HG03066 (cell line): ENCODE measurements around the gene N4BP3.

Source experiments
- ATAC-seq: cut with Tn5 transposase; IDR thresholded peaks from one replicate; pipeline ENCODE4 v1.9.1; 2021; ENCODE audit warnings: low read depth; ENCODE audit not compliant: unreplicated experiment

Gene N4BP3

DNA sequence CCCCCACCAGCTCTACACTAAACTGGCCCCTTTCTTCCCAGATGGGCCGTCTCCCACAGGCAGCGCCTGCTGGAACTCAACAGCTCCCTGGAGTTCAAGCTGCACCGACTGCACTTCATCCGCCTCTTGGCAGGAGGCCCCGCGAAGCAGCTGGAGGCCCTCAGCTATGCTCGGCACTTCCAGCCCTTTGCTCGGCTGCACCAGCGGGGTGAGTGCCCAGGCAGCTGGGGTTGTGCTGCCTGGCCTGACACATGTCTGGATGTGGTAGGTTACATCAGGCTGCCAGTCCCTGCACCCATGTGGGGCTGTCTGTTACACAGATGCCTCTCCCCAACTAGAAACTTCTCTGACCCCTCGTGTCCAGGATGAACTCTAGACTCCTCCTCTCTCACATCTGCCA is 30.6 kb downstream of the N4BP3 start:
- no peak for ATAC-seq

DNA sequence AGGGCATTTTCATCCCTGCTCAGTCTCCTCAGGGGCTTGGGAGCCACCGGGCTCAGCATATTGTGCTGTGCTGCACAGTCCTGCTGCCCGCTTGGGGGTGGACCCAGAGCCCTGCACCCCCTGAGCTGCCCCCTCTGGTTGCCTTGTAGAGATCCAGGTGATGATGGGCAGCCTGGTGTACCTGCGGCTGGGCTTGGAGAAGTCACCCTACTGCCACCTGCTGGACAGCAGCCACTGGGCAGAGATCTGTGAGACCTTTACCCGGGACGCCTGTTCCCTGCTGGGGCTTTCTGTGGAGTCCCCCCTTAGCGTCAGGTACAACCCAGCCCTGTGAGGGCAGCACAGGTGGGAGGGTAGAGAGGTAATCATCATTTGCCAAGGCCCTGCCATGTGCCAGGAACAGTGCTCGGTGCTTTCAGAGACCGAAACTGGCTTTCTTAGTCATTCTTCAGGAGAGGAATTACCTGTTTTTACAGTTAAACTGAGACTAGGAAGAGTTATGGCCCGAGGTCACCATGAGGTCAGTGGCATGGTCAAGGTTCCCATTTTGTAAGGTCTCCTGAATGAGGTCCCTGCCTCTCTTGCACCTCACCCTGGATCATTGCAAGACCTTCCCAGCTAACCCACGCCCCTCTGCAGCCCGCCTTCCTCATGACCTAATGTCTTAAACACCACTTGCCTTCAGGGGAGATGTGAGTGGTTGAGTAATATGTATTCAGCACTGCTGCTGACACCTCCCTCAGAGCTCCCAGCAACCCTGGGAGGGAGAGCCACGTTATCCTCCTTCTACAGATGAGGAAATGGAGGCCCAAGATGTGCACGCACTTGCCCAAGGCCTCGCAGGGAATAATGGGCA is 32.9 kb downstream of the N4BP3 start:
- no peak for ATAC-seq

DNA sequence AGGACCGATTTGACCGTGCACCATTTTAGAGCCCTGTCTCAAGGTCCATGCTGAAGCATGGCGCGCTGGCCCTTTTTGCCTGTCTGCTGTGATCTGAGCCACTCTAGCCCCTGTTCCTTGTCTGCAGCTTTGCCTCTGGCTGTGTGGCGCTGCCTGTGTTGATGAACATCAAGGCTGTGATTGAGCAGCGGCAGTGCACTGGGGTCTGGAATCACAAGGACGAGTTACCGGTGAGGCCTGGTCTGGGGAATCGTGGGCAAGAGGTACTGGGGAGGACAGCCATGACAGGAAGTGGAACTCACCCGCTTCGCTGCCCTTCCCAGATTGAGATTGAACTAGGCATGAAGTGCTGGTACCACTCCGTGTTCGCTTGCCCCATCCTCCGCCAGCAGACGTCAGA is 34.1 kb downstream of the N4BP3 start:
- no peak for ATAC-seq

DNA sequence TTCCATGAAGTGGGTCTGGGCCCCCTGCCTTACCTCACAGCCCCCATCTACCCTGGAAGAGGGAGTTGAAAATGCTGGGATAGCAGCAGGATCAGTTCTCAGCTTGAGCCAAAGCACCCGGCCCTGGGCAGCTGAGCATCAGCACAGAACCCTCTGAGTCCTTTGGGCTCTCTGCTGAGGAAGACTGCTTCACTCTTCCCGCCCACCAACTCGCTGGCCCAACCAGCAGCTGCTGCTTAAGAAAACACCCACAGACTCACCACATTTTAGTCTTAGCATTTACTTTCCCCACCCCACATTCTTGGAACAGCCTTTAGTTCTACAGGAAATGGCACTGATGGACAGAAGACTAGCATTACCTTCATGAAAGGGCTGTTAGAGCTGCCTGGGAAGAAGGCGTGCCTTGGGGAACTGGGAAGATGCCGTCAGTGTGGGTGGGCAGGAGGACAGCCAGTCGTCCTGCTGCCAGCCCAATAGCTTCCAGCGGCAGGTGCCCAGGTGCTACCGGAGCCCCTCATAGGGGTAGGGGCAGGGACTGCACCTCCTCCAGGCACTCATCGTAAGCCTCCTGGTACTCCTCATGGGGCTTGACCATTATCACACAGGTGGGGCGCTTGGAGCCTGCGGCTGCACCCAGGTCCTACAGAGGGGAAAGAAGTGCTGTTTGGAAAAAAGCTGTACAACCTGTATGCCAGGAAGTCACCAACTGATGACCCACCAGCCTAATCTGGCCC is 36.0 kb downstream of the N4BP3 start:
- ATAC-seq = no peak

DNA sequence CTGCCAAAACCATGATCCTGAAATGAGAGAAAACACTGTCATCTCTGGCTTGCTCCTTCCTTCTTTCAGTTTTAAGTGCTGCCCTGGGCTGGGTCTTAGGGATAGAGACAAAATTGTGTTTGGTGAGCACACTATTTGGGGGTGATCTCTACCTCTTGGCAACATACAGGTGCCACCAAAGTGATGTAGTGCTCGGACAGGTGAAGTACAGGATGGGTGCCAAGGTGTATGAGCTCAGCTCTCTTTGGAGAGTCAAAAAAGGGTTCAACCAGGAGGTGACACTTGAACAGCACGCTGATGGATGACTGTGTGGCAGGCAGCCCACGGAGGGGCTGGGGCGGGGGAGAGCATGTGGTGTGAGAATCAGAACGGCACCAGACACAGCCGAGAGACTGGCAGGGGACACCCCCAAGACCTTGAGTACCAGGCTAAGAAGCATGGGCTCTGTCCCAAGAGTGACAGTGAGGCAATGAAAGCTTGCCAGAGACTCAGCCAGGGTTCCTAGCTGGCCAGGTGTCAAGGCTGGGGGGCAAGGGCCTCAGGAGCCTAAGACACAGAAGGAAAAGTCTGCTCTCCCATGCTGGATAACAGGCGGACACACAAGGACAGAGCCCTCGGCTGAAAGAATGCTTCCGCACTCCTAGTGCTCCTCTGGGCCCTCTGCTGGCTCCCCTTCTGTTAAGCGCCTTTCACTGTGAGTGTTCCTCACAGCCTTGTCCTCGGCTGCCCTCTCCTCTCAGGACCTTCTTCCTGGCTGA is 37.8 kb downstream of the N4BP3 start:
- no peak for ATAC-seq

DNA sequence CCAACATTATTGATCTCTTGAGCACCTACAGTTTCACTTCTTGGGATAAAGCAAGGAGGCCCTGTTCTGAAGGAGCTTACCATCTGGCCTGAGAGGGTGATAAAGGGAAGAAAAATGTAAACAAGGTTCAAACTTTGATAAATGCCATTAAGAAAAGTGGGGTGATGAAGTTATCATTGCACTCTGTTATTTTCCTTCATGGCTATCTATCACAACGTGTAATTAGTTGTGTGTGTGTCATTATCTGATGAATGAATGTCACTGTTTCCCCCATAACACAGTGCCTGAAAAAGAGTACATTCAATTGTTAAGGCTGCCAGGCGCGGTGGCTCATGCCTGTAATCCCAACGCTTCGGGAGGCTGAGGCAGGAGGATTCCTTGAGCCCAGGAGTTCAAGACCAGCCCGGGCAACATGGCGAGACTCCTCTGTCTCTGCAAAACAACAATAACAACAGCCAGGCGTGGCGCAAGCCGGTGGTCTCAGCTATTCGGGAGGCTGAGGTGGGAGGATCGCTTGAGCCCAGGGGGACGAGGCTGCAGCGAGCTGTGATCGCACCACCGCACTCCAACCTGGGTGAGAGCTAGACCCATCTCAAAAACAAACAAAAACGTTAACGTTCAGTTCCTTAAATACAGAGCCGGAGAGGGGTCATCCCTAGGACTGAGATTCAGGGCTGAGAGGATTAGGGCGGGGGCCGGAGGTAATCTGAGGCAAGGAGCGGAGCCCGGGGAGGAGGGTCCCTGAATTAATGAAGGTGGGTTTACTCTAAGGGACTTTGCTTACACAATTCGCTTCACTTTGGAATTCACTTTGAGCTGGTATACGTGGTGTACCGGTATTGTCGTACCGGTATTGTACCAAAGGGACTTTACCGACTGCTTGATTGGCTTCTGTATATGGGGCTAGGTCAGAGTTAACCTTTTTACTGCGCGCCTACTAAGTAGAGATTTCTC is 39.4 kb downstream of the N4BP3 start:
- no peak for ATAC-seq

DNA sequence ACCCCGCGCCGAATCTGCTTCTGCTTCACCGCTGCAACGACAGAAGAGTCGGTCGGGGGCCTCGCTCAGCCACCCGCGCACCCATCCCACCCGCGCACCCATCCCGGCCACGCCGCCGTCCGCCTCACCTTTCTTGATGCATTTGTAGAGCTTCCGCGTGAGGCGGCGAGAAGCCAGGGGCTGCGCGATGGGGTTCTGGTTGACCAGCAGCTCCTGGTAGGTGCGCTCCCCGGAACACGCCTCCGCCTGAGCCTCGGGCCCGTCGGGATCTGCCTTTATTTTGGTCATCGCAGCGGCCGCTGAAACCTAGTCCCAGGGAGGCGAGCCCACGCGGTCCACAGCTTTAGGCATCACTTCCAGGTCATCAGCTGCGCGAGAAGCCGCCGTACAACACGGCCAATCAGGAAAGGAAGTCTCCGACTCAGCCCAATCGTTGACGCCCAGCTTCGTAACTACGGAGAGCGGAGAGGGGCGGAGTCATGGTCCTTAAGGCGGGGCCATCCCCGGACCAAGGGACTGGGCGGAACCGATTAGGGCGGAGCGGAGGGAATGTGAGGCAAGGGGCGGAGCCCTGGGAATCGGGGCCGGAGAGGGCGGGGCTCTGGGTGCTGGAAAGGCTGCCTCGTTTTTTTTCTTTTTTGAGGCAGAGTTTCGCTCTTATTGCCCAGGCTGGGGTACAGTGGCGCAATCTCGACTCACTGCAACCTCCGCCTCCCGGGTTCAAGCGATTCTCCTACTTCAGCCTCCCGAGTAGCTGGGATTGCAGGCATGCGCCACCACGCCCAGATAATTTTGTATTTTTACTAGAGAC is 40.4 kb downstream of the N4BP3 start, which contains the start of gene NHP2:
NHP2 (minus strand) TSS at position 356 of the 811 bp plus-strand sequence; CDS start at position 288, 68 bp downstream.
- peak; percentile 99 for ATAC-seq

DNA sequence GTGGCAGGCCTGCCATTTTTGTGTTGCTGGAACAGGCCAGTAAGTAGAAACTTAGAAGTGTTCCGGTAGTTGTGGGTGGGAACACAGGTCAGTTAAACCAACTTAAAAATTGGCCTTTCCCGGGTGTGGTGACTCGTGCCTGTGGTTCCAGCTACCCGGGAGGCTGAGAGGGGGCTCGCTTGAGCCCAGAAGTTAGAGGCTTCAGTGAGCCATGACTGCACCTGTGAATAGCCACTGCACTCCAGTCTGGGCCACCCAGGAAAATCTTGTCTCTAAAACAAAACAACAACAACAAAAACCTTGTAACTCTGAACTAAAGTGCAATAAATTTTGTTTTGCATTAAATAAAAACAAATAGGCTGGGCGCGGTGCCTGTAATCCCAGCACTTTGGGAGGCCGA is 41.7 kb downstream of the N4BP3 start:
- no peak for ATAC-seq

DNA sequence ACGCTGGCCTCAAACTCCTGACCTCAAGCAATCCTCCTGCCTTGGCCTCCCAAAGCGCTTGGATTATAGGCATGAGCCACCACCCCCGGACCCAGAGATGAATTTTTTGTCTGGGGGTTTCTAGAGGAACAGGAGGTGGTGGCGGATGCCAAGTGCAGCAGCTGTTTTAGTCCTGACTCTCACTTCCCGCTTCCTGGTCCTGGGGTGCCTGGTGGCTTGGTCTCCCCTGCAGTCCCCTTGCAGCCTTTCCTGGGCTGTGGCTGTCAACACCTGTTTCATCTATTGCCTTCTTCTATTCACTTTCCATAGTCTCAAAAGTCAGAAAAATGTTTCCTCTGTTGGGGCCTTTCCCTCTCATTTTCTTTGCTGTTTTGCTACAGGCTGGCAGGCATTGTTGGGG is 46.8 kb downstream of the N4BP3 start:
- ATAC-seq = no peak

DNA sequence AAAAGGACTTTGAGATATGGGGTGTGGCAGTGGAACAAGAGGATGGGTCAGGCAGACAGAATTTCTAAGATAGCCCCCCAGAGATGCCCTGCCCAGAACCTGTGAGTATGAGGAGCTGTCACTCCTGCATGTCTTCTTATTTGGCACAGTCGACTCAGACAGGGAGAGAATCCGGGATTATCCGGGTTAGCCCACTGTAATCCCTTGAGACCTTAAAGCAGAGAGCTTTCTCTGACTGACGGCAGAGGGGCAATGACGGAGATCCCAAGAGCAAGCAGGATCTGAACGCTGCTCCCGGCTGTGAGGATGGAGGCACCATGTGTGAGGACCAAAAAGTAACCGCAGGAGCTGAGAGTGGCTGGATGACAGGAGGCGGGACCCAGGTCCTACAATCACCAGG is 49.1 kb downstream of the N4BP3 start:
- no peak for ATAC-seq

DNA sequence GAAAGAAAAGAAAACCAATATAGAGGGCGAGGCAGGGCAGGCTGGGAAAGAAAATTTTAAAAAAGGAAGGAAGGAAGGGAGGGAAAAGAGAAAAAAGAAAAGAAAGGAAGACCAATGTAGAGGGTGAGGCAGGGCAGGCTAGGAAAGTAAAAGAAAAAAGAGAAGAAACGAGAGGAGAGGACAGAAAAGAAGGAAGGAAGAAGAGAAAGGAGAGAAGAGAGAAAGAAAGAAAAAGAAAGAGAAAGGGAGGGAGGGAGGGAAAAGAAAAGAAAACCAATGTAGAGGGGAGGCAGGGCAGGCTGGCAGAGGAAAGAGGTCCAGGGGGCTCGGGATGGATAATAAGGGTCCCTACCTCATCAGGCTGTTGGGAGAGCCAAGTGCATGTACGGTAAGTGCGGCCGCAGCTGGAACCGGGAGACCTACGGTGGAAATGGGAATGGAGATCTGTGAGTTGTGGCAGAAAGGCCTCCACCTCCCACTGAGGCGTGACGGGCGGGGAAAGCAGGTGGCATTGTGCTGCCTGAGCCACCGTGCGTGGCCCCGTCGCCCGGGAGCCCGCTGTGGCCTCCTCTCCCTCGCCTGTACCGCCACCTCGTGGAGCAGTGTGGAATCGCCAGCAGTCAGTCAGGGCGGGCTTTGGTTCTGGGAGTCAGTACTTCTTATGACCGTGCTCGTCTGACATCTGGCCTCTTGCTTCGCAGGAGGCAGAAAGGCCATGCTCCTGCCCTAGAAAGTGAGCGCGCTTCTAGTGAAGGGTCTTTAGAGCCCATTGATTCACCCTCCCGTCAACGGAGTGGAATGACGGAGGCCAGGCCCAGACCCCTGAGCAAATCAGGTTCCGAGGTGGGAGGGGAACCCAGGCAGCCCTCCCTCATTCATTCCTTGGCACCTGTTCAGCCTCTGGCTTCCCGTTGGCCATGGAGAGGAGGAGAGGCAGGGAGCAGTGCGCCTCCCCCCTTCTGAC is 50.7 kb downstream of the N4BP3 start:
- ATAC-seq = peak; percentile 80

DNA sequence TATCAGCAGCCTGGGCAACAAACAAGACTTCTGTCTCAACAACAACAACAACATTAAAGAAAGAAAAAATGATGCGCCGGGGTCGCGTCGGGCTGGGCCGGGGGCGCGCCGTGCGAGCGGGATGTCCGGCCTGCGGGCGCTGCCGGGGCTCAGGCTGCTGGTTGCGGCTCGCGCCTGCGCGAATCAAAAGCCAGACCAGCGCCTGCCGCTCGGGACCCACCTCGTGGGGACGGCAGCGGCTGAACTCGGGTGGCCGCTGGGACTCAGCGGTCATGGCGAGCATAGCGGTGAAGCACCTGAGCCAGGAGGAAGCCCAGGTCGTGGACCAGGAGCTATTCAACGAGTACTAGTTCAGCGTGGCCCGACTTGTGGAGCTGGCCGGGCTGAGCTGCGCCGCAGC is 52.2 kb downstream of the N4BP3 start:
- ATAC-seq = no peak

DNA sequence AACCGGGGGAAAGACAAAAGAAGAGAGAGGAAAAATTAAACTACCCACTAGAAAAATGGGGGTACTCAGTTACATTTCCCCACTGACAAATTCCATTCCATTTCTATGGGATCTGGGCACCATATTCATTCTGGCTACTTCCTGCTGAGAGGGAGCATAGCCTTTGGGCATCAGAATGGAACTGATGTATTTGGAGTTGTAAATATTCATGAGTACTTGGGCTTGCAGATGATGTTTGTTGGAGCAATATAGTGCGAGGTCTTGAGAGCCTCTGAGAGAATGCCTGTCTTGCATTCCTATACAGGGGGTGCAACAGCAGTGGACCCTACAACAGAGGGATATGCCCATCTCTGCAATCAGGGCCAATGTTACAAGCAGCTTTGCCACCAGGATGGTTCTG is 57.1 kb downstream of the N4BP3 start:
- no peak for ATAC-seq

DNA sequence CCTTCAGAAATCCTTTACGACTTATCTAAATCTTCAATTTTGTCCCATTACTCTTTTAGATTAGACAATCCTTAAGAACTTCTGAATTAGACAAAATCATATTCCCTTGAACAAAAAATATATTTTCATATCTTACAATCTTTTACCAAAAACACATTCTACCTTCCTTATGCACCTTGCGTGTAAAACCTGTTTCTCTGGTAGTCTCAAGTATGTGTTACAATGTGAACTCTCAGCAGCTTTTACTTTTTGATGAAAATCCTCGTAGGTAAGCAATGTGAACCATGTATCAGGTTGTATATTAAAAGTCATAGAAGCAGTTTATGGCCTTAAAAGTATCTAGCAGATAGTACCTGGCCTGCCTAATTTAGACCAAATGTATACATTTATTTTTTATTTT is 61.1 kb downstream of the N4BP3 start:
- ATAC-seq = no peak
